ENCODE measurements around the gene RBM39. TPM values are rescaled to one million over a fixed set of nuclear protein-coding genes. Genes with fewer than 3 reads are reported as not detected.

The RBM39 gene
- total and polyA plus RNA-seq, 2 of the 13 experiments (the other 11 are each of a cell fraction or from before 2014, with no cell fraction given): 788 to 920 TPM

GRCh38 chr20:35741892-35742740 is at the start of gene RBM39 (continued):
- TF ChIP-seq RBFOX2 (IDR thresholded peaks at IDR 0.05; ENCODE audit: low read depth, low read length): peak; percentile 100
- no peak for TF ChIP-seq TCF7L2 (IDR thresholded peaks at IDR 0.05; ENCODE audit: low read depth, low read length)
- peak; percentile 97 for TF ChIP-seq ZFP37 (CRISPR knock-in tag; IDR thresholded peaks at IDR 0.05; ENCODE audit: borderline replicate concordance)
- peak; percentile 99 for TF ChIP-seq TRAFD1 (CRISPR knock-in tag; IDR thresholded peaks at IDR 0.05; ENCODE audit: borderline replicate concordance)
- peak; percentile 98 for TF ChIP-seq RFXAP (CRISPR knock-in tag; IDR thresholded peaks at IDR 0.05; ENCODE audit: borderline replicate concordance)
- TF ChIP-seq ZFP36L1 (CRISPR knock-in tag; IDR thresholded peaks at IDR 0.05): peak; percentile 93
- TF ChIP-seq CCDC6 (CRISPR knock-in tag; IDR thresholded peaks at IDR 0.05): peak; percentile 87
- TF ChIP-seq ZKSCAN8 (CRISPR knock-in tag; IDR thresholded peaks at IDR 0.05; ENCODE audit: borderline replicate concordance): peak; percentile 96
- TF ChIP-seq ZFY (CRISPR knock-in tag; IDR thresholded peaks at IDR 0.05): peak; percentile 99
- TF ChIP-seq ZNF34 (CRISPR knock-in tag; IDR thresholded peaks at IDR 0.05; ENCODE audit: borderline replicate concordance): peak; percentile 91
- TF ChIP-seq CREB3 (CRISPR knock-in tag; IDR thresholded peaks at IDR 0.05): peak; percentile 38
- peak; percentile 85; the same call in 1 of the 2 replicates for TF ChIP-seq ZNF577 (CRISPR knock-in tag; IDR thresholded peaks at IDR 0.05; ENCODE audit: borderline replicate concordance, low read depth)
- TF ChIP-seq ZUFSP (CRISPR knock-in tag; IDR thresholded peaks at IDR 0.05; ENCODE audit: borderline replicate concordance): no peak
- peak; percentile 98 for TF ChIP-seq FLYWCH1 (CRISPR knock-in tag; IDR thresholded peaks at IDR 0.05)
- no peak for TF ChIP-seq NFIB (CRISPR knock-in tag; IDR thresholded peaks at IDR 0.05; ENCODE audit: borderline replicate concordance)
- peak; percentile 96; the same call in 1 of the 2 replicates for TF ChIP-seq ELK4 (CRISPR knock-in tag; IDR thresholded peaks at IDR 0.05; ENCODE audit: borderline replicate concordance)
- TF ChIP-seq ZNF224 (CRISPR knock-in tag; IDR thresholded peaks at IDR 0.05): peak; percentile 13
- peak; percentile 97 for TF ChIP-seq CREM (IDR thresholded peaks at IDR 0.05)
- TF ChIP-seq CREM (CRISPR knock-in tag; IDR thresholded peaks at IDR 0.05): peak; percentile 14; the same call in 1 of the 2 replicates
- TF ChIP-seq PRPF4 (IDR thresholded peaks at IDR 0.05; ENCODE audit: low read depth, low read length, poor library complexity, severe bottlenecking): peak; percentile 99
- TF ChIP-seq TOPORS (CRISPR knock-in tag; IDR thresholded peaks at IDR 0.05): peak; percentile 87; the same call in 1 of the 2 replicates
- TF ChIP-seq PRMT3 (CRISPR knock-in tag; IDR thresholded peaks at IDR 0.05; ENCODE audit: borderline replicate concordance, low read depth): peak; percentile 65; the same call in 1 of the 2 replicates
- TF ChIP-seq ZNF709 (CRISPR knock-in tag; IDR thresholded peaks at IDR 0.05): peak; percentile 100; the same call in 1 of the 2 replicates
- peak; percentile 100 for TF ChIP-seq BRD4 (CRISPR knock-in tag; IDR thresholded peaks at IDR 0.05)
- TF ChIP-seq RARA (CRISPR knock-in tag; IDR thresholded peaks at IDR 0.05): peak; percentile 74
